ENCODE results near the gene FOXJ2. TPM values are rescaled to one million over a fixed set of nuclear protein-coding genes. Genes with fewer than 3 reads are reported as not detected.
A peak's percentile ranks its signal among the peaks of the same experiment; 100 is the strongest.
"Not testable (repeated sequence)": the region's sequence is repeated elsewhere in the genome, so short reads cannot be mapped to it uniquely, and the experiment has no call there.

FOXJ2 gene
- total RNA-seq, 1 experiment from 2014 or later: 7.0 TPM

DNA sequence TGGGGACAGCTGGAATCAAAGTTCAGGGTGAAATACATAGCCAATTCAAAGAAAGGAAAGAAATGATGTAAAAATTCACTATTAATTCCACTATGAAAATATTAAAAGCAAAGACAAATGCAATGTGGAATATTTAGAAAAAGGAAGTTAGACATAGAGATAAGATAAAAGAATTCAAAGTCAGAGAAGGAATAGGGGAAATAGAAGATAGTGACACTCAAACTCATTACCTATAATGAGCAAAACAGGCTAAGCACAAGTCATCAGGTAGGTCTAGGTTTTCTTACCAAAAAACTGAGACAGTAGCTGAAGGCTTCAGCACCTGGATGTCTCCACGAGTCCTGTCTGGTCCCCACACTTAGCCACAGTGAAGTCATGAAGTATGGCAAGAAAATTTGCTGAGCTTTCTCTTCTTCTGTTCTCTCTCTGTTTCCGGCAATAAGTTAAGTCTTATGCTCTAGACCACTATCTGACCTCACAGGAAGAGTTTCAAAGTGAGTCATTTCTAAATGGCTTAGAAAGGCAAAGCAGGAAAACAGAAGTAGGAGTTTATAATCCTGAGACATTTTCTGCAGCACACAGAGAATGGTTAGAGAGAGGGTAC is 33.6 kb downstream of the FOXJ2 start, which contains the start of gene C3AR1:
Gene C3AR1, minus strand, starts transcription at position 369 of the 604 bp plus-strand sequence. CDS start 6,174 bp downstream, outside the sequence.
- peak; percentile 71 for DNase-seq (ENCODE audit: low read depth)

DNA sequence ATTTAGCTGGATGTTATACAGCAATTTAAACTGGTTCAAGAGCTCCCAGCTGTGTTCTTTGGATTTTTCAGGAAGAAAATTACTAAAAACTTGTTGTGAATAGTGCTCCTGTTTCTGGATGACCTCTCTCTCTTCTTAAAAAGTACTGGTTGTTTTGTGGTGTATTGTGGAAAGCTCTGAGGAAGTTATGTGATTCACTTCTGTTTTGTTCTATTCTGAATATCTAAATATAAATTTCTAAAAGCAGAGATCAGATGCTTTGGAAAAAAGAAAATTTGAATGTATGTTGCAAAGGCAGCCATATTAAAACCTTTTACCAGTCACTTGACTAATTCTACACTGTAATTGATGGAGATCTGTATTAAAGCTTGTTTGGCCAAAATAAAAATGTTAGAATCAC is 37.1 kb downstream of the FOXJ2 start:
- no peak for DNase-seq (ENCODE audit: low read depth)

DNA sequence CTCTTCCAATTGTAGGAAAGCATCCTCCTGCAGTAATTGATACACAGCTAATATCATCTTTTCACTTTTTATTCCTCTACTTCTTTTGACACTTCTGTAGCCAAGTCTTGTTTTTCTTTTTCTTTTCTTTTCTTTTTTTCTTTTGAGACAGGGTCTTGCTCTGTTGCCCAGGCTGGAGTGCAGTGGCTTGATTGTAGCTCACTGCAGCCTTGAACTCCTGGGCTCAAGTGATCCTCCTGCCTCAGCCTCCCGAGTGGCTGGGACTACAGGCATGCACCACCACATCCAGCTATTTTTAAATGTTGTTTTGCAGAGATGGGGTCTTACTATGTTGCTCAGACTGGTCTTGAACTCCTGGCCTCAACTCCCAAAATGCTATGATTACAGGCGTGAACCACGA is 39.3 kb downstream of the FOXJ2 start:
- DNase-seq (ENCODE audit: low read depth): not testable (repeated sequence)

DNA sequence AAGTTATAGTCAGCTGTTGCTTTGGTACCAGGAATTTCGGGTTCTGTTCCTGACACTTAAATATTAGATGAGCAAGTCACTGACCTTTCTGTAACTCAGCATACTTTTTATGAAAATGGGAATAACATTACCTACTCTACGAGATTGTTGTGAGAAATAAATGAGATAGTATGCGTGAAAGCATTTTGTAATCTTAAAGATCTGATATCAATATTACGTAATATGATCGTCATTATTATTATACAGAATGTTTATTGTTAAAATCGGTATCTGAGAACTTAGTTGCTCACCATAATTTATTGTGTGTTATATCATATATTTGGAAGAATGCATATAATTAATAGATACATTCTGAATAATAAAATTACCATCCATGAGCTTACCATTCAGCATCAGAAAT is 43.4 kb downstream of the FOXJ2 start:
- DNase-seq (ENCODE audit: low read depth): no peak

DNA sequence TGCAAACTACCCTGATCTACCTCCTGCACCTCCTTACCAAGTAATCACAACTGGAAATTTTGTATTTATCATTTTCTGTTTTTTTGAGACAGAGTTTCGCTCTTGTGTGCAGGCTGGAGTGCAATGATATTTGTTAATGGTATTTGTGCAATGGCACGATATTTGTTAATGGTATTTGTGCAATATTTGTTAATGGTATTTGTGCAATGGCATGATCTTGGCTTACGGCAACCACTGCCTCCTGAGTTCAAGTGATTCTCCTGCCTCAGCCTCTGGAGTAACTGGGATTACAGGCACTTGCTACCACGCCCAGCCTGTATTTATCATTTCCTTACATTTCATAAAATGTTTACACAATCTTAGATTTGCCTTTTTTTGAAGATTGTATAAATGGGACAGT is 43.9 kb downstream of the FOXJ2 start:
- DNase-seq (ENCODE audit: low read depth): no peak

DNA sequence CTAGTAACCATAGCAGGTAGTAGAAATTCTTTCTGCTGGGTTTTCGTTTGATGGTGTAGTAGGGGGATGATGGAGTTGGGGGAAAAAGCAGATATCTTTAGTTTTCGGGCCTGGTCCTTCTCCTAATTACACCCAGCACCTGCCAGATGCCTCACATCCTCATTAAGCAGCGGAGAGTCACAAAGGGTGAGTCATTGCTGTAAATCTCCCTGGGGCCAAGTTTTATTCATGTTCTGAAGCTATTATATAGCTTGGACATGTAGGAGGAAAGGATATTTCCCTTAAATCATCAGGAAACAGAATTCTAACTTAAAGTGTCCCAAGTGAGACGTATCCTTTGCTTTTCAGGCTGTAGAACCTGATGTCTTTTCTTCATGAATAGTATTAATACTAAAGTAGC is 44.7 kb downstream of the FOXJ2 start:
- peak; percentile 79 for DNase-seq (ENCODE audit: low read depth)

DNA sequence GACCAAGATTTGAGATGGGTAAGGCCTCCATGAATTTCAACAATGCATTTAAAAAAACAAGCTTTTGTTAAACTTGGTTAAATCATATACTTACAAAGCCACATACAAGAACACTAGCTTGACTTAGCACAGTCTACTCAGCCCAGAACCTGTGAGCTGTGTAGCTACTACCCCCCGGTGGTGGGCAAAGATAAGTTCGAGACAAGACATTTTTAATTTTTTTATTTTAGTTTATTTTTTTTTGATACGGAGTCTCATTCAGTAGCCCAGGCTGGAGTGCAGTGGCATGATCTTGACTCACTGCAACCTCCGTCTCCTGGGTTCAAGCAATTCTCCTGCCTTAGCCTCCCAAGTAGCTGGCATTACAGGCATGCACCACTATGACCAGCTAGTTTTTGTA is 45.9 kb downstream of the FOXJ2 start:
- peak; percentile 44 for DNase-seq (ENCODE audit: low read depth)

DNA sequence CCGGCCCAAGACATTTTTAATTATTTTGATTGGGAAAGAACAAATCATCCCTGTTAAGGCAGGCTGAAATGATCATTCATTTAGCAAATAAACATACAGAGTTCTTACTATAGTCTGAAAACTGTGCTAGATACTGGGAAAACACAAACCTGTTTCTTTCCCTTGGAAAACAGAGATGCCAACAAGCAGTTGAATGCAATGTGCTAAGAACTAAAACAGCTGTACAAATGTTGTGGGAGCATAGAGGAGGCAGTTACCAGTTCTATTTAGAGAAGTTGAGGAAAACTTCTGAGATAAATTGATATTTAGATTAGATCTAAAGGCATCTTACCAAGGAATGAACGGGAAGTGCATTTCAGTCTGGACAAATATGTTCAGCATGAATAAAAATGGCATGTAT is 46.4 kb downstream of the FOXJ2 start:
- no peak for DNase-seq (ENCODE audit: low read depth)

DNA sequence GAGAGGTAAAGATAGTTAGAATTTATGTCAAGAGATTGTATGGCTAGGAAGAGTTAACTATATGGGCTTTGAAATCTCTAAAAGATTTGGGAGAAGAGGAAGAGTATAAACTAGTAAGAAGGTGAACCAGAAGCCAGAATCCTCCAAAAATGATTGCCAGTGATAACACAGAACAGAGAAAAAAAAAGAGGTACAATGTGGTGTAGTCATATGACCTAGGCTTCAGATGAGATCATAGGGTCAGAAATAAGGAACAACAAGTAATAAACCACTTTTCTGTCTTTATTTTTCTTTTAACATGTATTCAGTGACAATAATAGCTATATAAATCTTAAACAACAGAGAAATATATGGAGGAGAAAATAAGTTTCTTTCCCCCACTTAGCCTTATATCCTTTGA is 47.6 kb downstream of the FOXJ2 start:
- DNase-seq (ENCODE audit: low read depth): no peak

DNA sequence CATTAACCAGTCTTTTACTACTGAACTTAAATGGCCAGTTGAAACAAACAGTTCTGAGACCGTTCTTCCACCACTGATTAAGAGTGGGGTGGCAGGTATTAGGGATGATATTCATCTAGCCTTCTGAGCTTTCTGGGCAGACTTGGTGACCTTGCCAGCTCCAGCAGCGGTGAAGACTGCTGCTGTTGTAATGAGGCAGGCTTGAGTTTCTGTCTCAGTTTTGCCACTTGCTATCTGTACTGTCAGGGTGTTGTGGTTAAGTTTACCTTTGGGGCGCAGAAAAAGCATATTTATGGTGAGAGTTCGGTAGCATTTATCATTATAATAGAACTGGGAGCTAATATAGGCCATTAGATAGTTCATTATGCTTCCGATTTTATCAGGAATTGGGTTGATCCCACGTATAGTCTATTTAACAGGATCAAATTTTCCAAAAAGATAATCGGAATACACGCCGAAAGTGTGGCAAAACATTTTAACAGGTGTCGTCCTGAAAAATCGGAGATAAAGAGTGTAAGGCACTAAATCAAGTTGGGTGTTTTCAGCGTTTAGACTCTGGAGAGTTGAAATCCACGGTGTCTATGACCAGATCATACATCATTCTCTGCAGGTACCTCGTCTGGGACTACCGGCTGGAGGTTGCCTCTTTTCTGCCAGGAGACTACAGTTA is 48.9 kb downstream of the FOXJ2 start:
- DNase-seq (ENCODE audit: low read depth): no peak

DNA sequence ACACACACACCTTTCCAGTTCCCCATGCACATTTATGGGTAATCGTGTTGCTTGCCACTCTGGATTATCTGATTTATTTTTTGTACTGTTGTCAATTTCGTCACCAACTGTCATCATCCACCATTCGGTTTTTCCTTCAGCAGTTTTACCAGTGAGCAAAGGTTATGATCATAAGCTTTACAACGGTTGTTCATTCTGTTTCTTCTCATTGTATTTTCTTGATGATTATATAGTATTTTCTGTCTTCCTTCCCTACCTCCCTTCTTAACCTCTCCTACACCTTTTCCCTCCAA is 50.2 kb downstream of the FOXJ2 start:
- DNase-seq (ENCODE audit: low read depth): no peak

DNA sequence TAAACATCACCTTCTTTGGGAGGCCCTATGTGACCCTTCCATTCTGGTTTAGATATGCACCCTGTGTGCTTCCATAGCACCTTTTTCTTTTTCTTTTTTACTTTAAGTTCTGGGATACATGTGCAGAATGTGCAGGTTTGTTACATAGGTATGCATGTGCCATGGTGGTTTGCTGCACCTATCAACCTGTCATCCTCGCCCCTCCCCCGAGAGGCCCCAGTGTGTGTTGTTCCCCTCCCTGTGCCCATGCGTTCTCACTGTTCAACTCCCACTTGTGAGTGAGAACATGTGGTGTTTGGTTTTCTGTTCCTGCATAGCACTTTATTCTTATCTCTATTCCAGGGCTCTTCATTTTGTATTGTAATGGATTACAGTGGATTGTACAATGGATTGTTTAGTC is 51.8 kb downstream of the FOXJ2 start:
- not testable (repeated sequence) for DNase-seq (ENCODE audit: low read depth)

DNA sequence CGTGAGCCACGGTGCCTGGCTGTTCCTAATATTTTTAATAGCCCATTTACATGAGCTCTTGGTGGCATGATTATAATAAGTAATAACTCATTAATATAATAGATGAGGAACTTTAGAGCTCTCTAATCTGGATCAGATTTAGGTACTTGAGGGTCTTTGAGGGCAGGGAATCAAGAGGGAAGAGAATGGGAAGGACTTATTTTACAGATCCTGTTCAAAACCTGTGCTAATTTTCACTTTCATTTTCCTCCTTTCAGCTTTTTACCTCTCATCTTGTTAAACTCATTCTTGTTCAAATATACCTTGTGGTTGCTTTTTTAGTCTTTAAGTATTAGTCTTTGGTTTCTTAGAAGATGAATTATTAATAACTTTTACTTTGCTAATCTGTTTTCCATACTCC is 55.1 kb downstream of the FOXJ2 start:
- no peak for DNase-seq (ENCODE audit: low read depth)

DNA sequence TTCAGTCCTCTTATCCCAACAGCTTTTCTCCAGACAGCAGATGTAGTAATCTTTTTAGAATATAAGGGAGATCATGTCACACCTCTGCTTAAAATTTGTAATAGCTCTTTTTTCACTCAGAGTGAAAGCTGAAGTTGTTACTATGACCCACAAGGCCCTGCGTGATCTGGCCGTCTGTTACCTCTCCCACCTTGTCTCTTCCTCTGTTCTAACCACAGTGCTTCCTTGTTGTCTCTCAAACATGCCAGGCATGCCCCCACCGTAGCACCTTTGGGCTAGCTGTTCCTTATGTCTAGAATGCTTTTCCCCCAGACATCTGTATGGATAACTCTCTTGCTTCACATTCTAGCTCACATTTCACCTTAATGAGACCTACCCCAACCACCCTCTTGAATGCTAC is 56.1 kb downstream of the FOXJ2 start:
- DNase-seq (ENCODE audit: low read depth): no peak

DNA sequence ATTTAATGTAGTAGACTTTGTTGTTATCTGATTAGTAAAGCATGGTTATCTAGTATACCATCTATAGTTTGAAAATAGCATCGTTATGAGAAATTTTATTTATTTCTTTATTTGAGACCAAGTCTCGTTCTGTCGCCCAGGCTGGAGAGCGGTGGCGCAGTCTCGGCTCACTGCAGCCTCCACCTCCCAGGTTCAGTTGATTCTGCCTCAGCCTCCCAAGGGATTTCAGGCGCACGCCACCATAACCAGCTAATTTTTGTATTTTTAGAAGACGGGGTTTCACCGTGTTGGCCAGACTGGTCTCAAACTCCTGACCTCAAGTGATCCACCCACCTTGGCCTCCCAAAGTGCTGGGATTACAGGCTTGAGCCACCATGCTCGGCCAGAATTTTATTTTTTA is 56.8 kb downstream of the FOXJ2 start:
- DNase-seq (ENCODE audit: low read depth): not testable (repeated sequence)

DNA sequence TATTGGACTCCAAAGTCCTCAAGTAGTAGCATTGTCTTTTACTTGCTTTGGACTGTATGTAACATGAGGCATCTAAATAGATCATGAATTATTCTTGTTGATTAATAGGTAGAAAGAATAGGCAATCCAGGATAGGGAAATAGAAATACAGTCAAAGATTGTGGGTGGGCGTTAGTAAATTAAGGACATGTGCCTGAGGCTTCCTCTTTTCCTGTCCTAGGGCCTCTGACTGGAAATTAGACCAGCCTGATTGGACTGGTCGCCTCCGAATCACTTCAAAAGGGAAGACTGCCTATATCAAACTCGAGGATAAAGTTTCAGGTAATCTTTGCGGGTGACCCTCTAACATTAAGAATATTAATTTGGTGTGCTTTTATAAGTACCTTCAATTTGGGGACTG is 57.2 kb downstream of the FOXJ2 start:
- no peak for DNase-seq (ENCODE audit: low read depth)

DNA sequence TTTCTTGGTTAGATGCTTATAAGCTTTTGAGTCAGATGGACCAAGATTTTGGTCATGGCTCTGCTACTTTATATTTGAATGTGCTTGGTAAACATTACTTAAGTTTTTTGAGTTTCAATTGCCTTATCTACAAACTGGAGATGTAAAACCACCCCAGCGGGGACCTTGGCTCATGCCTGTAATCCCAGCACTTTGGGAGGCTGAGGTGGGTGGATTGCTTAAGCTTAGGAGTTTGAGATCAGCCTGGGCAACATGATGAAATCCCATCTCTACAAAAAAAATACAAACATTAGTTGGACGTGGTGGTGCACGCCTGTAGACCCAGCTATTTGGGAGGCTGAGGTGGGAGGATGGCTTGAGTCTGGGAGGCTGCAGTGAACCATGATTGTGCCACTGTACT is 60.8 kb downstream of the FOXJ2 start:
- no peak for DNase-seq (ENCODE audit: low read depth)

DNA sequence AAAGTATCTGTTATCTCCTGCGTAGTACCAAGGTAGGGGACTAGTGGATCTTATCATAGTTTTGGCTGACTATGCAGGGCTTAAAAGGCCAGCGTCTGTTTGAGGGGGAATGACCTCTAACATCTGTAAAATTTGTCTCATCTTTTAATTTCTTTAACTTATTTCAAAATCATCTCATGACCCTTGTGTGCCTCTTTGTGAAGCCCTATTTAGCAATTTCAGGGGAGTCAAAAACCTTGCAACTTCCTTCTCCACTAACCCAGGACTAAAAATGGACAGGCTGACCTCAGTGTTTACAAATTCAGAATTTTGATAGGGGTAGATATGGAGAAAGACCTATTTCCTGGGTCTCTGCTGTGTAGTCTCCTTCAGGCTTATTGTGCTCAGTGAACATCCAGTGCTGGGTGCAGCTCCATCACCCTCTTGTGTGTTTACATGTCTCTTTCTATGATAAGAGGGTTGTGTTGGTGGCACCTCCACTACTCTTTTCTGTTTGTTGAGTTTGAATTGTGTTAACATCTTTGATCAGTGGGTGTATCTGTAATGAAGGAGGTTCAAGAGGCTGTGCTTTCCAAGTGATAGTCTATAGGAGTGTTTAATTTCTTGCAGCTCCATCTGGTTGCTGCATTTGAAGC is 63.9 kb downstream of the FOXJ2 start:
- no peak for DNase-seq (ENCODE audit: low read depth)

DNA sequence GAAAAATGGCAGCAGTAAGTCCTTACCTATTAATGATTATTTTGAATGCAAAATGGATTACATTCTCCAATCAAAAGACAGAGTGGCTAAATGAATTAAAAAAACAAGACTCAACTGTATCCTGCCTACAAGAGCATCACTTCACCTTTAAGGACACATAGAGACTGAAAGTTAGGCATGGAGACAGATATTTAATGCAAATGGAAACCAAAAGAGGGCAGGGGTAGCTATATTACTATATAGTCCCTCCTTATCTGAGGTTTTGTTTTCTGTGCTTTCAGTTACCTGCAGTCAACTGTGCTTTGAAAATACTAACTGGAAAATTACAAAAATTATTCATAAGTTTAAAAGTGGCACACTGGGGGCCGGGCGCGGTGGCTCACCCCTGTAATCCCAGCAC is 66.7 kb downstream of the FOXJ2 start:
- DNase-seq (ENCODE audit: low read depth): no peak
